K562 (cell line): Measurements from ENCODE around the gene ST6GALNAC6. TPM values are rescaled to one million over a fixed set of nuclear protein-coding genes. Genes with fewer than 3 reads are reported as not detected.
A peak's percentile ranks its signal among the peaks of the same experiment; 100 is the strongest.

ENCODE experiments used
- ARID2 ChIP-seq: fragments of 450-650 bp; IDR thresholded peaks from 2 replicates; pipeline ENCODE4 v1.6.1; 2017; ENCODE audit warnings: antibody characterized with exemption, mild to moderate bottlenecking
- CBFB ChIP-seq: sonication (generic); formaldehyde crosslinking; IDR thresholded peaks from 2 replicates; pipeline ENCODE4 v1.4.0; 2020; ENCODE audit warnings: mild to moderate bottlenecking, missing genetic modification reagents
- CTCFL ChIP-seq: IDR thresholded peaks from 2 replicates; pipeline ENCODE4 v1.6.1; 2011; ENCODE audit warnings: borderline replicate concordance, low read depth, mild to moderate bottlenecking, moderate library complexity, low read length; ENCODE audit not compliant: insufficient read depth, poor library complexity, severe bottlenecking
- E2F8 ChIP-seq: fragments of 450-650 bp; IDR thresholded peaks from 2 replicates; pipeline ENCODE4 v1.7.1; 2018; ENCODE audit warnings: mild to moderate bottlenecking, low read depth; ENCODE audit not compliant: partially characterized antibody
- EP400 ChIP-seq: fragments of 450-650 bp; IDR thresholded peaks from 2 replicates; pipeline ENCODE4 v1.6.1; 2017; ENCODE audit warnings: antibody characterized with exemption, mild to moderate bottlenecking, moderate library complexity
- GABPB2 ChIP-seq: fragments of 250-450 bp; sonication (Bioruptor Pico); conservative IDR thresholded peaks from 2 replicates; pipeline ENCODE4 v1.5.1; 2021; ENCODE audit warnings: mild to moderate bottlenecking
- LEF1 ChIP-seq: fragments of 450-650 bp; IDR thresholded peaks from 2 replicates; pipeline ENCODE4 v1.6.1; 2016; ENCODE audit warnings: mild to moderate bottlenecking
- MCM3 ChIP-seq: fragments of 450-650 bp; IDR thresholded peaks from 2 replicates; pipeline ENCODE4 v1.6.1; 2016
- NR2F6 ChIP-seq: fragments of 450-650 bp; formaldehyde crosslinking; IDR thresholded peaks from 2 replicates; pipeline ENCODE4 v1.4.0; 2020; ENCODE audit warnings: mild to moderate bottlenecking
- POU5F1 ChIP-seq: fragments of 150-350 bp; IDR thresholded peaks from 2 replicates; pipeline ENCODE4 v1.6.1; 2014; ENCODE audit warnings: borderline replicate concordance, low read length, low read depth, mild to moderate bottlenecking; ENCODE audit not compliant: partially characterized antibody
- XRCC4 ChIP-seq: IDR thresholded peaks from one replicate; pipeline ENCODE4 v1.6.1; 2011; ENCODE audit not compliant: insufficient read depth, insufficient read length; ENCODE audit errors: extremely low read depth
- YBX1 ChIP-seq: fragments of 450-650 bp; IDR thresholded peaks from 2 replicates; pipeline ENCODE4 v1.7.1; 2016; ENCODE audit warnings: mild to moderate bottlenecking
- ZKSCAN1 ChIP-seq: fragments of 150-350 bp; IDR thresholded peaks from 2 replicates; pipeline ENCODE4 v1.6.1; 2016; ENCODE audit warnings: low read depth, low read length
- ZNF57 ChIP-seq: fragments of 450-650 bp; formaldehyde crosslinking; IDR thresholded peaks from 2 replicates; pipeline ENCODE4 v1.4.0; 2020; ENCODE audit warnings: mild to moderate bottlenecking, moderate library complexity
- polyA plus RNA-seq, 8 experiments: library from polyadenylated mRNA; depleted of rRNA in 4 of 8; stranded (reverse) in 5 of 8; unstranded in 3 of 8; fragments of >200 nt; fragmentation: Nextera tagmentation in 2 of 8; fragmentation: Illumina TruSeq in 1 of 8; extraction: Ambion mirVana in 2 of 8; extraction: Trizol in 1 of 8; gene quantifications; 2 replicates each; pipeline versions ENCODE4 v1.2.1 to v1.2.3, GENCODE V29; 2011 to 2014; ENCODE audit warnings: inconsistent platforms in 1 of 8, missing spikeins in 1 of 8
- total RNA-seq, 7 experiments: library from RNA; depleted of rRNA in 6 of 7; stranded (reverse); fragments of >200 nt in 6 of 7; fragmentation: Illumina TruSeq in 2 of 7; extraction: Trizol in 2 of 7; gene quantifications; 2 replicates each; pipeline versions ENCODE4 v1.2.1 to v1.2.3, GENCODE V29; 2011 to 2021; ENCODE audit warnings: low replicate concordance in 1 of 7
- TF ChIP-seq, protein P1 (sequence below), 2 experiments: fragments of 250-450 bp in 1 of 2; fragments of 450-650 bp in 1 of 2; sonication (Bioruptor Pico) in 1 of 2; IDR thresholded peaks; 2 replicates each; pipeline versions ENCODE4 v1.6.1 to v1.8.0; 2016 to 2021; ENCODE audit warnings: mild to moderate bottlenecking in 2 of 2, moderate library complexity in 2 of 2, missing compliant biosample characterization in 1 of 2, missing genetic modification characterization in 1 of 2
- TF ChIP-seq, protein P2 (sequence below): fragments of 450-650 bp; IDR thresholded peaks from 2 replicates; pipeline ENCODE4 v1.6.1; 2016; ENCODE audit warnings: mild to moderate bottlenecking
- TF ChIP-seq, protein P3 (sequence below): fragments of 450-650 bp; formaldehyde crosslinking; IDR thresholded peaks from 2 replicates; pipeline ENCODE4 v1.4.0; 2020; ENCODE audit warnings: mild to moderate bottlenecking, mixed read lengths

ST6GALNAC6 gene
- total and polyA plus RNA-seq, 9 of the 15 experiments (the other 6 are each of a cell fraction or from before 2014, with no cell fraction given), result 0.13 to 23.0 (median 14.5) TPM

- TF ChIP-seq, protein P1, sequence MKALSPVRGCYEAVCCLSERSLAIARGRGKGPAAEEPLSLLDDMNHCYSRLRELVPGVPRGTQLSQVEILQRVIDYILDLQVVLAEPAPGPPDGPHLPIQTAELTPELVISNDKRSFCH (CRISPR knock-in tag; IDR thresholded peaks at IDR 0.05), result no peak
- TF ChIP-seq, protein P1 (tag; IDR thresholded peaks at IDR 0.05), result no peak
- TF ChIP-seq YBX1 (no peak), LEF1 (no peak), MCM3 (no peak), EP400 (no peak), GABPB2 (no peak), ARID2 (no peak), E2F8 (peak; percentile 98), ZNF57 (no peak), CBFB (CRISPR knock-in tag) (peak; percentile 72; the same call in 1 of the 2 replicates), POU5F1 (no peak), CTCFL (no peak), ZKSCAN1 (no peak), XRCC4 (no peak), NR2F6 (CRISPR knock-in tag) (no peak)
- TF ChIP-seq, protein P2, sequence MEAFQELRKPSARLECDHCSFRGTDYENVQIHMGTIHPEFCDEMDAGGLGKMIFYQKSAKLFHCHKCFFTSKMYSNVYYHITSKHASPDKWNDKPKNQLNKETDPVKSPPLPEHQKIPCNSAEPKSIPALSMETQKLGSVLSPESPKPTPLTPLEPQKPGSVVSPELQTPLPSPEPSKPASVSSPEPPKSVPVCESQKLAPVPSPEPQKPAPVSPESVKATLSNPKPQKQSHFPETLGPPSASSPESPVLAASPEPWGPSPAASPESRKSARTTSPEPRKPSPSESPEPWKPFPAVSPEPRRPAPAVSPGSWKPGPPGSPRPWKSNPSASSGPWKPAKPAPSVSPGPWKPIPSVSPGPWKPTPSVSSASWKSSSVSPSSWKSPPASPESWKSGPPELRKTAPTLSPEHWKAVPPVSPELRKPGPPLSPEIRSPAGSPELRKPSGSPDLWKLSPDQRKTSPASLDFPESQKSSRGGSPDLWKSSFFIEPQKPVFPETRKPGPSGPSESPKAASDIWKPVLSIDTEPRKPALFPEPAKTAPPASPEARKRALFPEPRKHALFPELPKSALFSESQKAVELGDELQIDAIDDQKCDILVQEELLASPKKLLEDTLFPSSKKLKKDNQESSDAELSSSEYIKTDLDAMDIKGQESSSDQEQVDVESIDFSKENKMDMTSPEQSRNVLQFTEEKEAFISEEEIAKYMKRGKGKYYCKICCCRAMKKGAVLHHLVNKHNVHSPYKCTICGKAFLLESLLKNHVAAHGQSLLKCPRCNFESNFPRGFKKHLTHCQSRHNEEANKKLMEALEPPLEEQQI, result no peak
- TF ChIP-seq, protein P3, sequence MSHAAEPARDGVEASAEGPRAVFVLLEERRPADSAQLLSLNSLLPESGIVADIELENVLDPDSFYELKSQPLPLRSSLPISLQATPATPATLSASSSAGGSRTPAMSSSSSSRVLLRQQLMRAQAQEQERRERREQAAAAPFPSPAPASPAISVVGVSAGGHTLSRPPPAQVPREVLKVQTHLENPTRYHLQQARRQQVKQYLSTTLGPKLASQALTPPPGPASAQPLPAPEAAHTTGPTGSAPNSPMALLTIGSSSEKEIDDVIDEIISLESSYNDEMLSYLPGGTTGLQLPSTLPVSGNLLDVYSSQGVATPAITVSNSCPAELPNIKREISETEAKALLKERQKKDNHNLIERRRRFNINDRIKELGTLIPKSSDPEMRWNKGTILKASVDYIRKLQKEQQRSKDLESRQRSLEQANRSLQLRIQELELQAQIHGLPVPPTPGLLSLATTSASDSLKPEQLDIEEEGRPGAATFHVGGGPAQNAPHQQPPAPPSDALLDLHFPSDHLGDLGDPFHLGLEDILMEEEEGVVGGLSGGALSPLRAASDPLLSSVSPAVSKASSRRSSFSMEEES, result no peak
Observed at GRCh38 chr9:127937388-127938297, 38.2 kb upstream of the ST6GALNAC6 start, which contains the start of gene DPM2 (continued).
